Stimulated activated CD8-positive, alpha-beta memory T cell treated with anti-CD3 and anti-CD28 coated beads, Interleukin-7, amount 100 ng/mL, for 48 hours (primary cell): ENCODE data around the gene ATP2A1.
"Not testable (repeated sequence)": the region's sequence is repeated elsewhere in the genome, so short reads cannot be mapped to it uniquely, and the experiment has no call there.

ENCODE experiments used
- DNase-seq, 2 donors: peaks; one replicate each; pipeline ENCODE4 v3.0.0-alpha.2; 2020; ENCODE audit warnings: low read depth in 1 of 2; ENCODE audit errors: extremely low read depth in 1 of 2

Gene ATP2A1

GRCh38 chr16:28880589-28880915 is 2.3 kb downstream of the ATP2A1 start:
- no peak for DNase-seq

GRCh38 chr16:28880955-28881354 is 2.7 kb downstream of the ATP2A1 start:
- DNase-seq = no peak

- not testable (repeated sequence) for DNase-seq
Observed at GRCh38 chr16:28881565-28881964, 3.3 kb downstream of the ATP2A1 start.

GRCh38 chr16:28882551-28883160 is 4.4 kb downstream of the ATP2A1 start:
- no peak for DNase-seq

- no peak for DNase-seq
Observed at GRCh38 chr16:28883221-28883996, 5.1 kb downstream of the ATP2A1 start.

- DNase-seq = no peak
Observed at GRCh38 chr16:28884045-28884444, 5.8 kb downstream of the ATP2A1 start.

- no peak for DNase-seq
Observed at GRCh38 chr16:28886945-28887344, 8.7 kb downstream of the ATP2A1 start.

- DNase-seq = not testable (repeated sequence)
Observed at GRCh38 chr16:28890355-28890754, 12.1 kb downstream of the ATP2A1 start.

GRCh38 chr16:28891964-28892890 is 13.9 kb downstream of the ATP2A1 start:
- no peak for DNase-seq

- no peak for DNase-seq
Observed at GRCh38 chr16:28893291-28893690, 15.0 kb downstream of the ATP2A1 start.

- DNase-seq = no peak
Observed at GRCh38 chr16:28895609-28896008, 17.3 kb downstream of the ATP2A1 start.

GRCh38 chr16:28897826-28898225 is 19.5 kb downstream of the ATP2A1 start:
- DNase-seq = no peak

- no peak for DNase-seq
Observed at GRCh38 chr16:28898266-28898665, 20.0 kb downstream of the ATP2A1 start.

GRCh38 chr16:28898942-28899341 is 20.7 kb downstream of the ATP2A1 start:
- DNase-seq = no peak

GRCh38 chr16:28899882-28900590 is 21.7 kb downstream of the ATP2A1 start:
- no peak for DNase-seq

- no peak for DNase-seq
Observed at GRCh38 chr16:28900601-28901000, 22.3 kb downstream of the ATP2A1 start.

- no peak for DNase-seq
Observed at GRCh38 chr16:28901862-28902261, 23.6 kb downstream of the ATP2A1 start.

- no peak for DNase-seq
Observed at GRCh38 chr16:28902909-28903308, 24.6 kb downstream of the ATP2A1 start.

- DNase-seq = no peak
Observed at GRCh38 chr16:28903344-28904042, 25.2 kb downstream of the ATP2A1 start.

GRCh38 chr16:28904363-28904762 is 26.1 kb downstream of the ATP2A1 start:
- no peak for DNase-seq
